ENCODE results near the gene CHI3L1. TPM values are rescaled to one million over a fixed set of nuclear protein-coding genes. Genes with fewer than 3 reads are reported as not detected.

CHI3L1 gene
- total RNA-seq, 1 donor = 3.0 TPM

DNA sequence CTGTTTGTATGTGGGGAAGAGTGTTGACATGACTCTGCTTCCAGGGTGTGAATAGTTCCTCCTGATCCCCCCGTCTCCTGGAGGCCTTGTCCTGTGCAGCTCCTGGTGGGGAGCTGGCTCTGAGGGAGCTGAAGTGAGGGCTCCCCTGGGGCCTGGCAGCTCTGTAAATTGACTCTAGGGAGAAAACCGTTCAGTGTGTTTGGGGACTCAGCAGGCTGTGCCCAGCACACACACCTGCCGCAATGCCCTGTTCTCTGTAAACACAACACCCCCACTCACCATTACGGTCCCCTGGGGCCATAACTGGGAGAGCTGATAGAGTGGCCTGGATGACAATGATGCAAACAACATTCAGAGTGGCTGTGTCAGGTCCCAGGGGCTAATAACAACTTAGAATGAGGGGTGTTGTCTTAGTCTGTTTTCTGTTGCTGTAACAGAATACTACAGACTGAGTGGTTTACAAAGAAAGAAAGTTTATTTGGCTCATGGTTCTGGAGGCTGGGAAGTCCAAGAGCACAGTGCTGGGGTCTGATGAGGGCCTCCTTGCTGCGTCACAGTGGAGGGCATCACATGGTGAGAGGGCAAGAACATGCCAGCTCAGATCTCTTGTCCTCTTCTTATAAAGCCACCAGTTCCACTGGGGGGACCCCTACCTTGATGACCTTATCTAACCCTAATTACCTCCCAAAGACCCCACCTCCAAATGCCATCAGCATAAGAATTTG, 43.7 kb downstream of the CHI3L1 start:
- DNase-seq (ENCODE audit: low read depth) = no peak
- no peak for TF ChIP-seq CTCF (IDR thresholded peaks at IDR 0.05; ENCODE audit: insufficient read depth, low read length)
- H3K4me3 ChIP-seq (ENCODE audit: low read depth, low read length) = no peak overlapping the region

DNA sequence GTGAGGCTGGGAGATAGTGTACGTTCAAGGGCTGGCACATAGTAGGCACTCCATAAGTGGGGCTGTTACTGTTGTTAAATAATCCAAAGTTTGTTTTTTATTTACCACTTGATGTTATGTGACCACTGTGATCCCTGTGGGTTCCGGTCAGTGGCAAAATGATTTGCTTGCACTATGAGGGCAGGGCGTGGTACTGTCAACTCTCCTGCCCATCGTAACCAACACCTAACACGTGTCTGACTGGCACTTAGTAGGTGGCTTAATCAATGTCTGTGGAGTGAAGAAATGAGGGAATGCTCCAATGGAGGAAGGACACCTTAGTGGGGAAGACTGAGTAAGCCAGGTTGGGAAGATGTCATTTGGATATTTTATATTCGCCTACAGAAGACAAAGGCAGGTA, 44.4 kb downstream of the CHI3L1 start:
- DNase-seq (ENCODE audit: low read depth) = no peak
- no peak for TF ChIP-seq CTCF (IDR thresholded peaks at IDR 0.05; ENCODE audit: insufficient read depth, low read length)

DNA sequence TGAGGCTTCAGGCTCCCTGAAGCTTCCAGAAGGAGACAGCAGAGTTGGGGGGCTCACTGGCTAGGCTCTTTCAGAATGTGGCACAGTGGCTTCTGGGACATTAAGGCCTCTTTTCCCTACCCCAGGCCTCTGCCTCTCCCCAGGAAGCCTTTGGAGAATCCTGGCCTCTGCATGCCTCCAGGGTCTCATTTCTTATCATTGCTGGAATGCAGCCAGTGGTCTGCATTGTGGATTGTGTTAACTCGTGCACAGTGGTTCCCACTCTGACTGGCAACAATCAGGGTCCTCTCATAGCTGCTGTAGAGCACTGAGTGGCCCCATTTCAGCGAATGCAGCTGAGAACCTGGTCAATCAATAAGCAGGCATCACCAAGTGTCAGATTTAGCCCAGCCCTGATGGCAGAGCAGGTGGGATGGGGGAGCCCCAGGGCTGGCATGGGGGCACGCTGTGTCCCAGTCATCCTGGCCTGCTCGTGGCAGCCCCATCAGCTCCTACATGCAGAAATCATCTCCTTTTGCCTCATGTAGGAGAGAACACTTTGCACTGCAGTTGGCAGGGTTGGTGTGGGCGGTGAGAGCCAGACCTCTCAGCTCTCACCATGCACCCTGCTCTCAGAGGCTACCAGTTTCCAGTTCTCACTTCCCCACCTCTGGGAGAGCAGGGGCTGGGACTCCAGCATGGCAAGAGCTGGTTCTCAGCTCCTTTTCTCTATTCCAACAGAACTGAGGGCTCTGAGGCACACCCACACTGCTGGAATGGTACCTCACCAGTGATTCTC, 45.6 kb downstream of the CHI3L1 start:
- TF ChIP-seq CTCF (IDR thresholded peaks at IDR 0.05; ENCODE audit: insufficient read depth, low read length) = no peak
- H3K4me3 ChIP-seq (ENCODE audit: low read depth, low read length) = no peak overlapping the region
- DNase-seq (ENCODE audit: low read depth) = no peak

More for the DNA sequence above, 44.4 kb downstream of the CHI3L1 start:
- H3K4me3 ChIP-seq (ENCODE audit: low read depth, low read length) = no peak overlapping the region

- no peak for DNase-seq (ENCODE audit: low read depth)
- TF ChIP-seq CTCF (IDR thresholded peaks at IDR 0.05; ENCODE audit: insufficient read depth, low read length) = no peak
- H3K4me3 ChIP-seq (ENCODE audit: low read depth, low read length) = no peak overlapping the region
Measured at GRCh38 chr1:203139976-203140475, 46.5 kb downstream of the CHI3L1 start.

- no peak overlapping the region for H3K4me3 ChIP-seq (ENCODE audit: low read depth, low read length)
- DNase-seq (ENCODE audit: low read depth) = no peak
- TF ChIP-seq CTCF (IDR thresholded peaks at IDR 0.05; ENCODE audit: insufficient read depth, low read length) = no peak
Measured at GRCh38 chr1:203138066-203138465, 48.4 kb downstream of the CHI3L1 start.

DNA sequence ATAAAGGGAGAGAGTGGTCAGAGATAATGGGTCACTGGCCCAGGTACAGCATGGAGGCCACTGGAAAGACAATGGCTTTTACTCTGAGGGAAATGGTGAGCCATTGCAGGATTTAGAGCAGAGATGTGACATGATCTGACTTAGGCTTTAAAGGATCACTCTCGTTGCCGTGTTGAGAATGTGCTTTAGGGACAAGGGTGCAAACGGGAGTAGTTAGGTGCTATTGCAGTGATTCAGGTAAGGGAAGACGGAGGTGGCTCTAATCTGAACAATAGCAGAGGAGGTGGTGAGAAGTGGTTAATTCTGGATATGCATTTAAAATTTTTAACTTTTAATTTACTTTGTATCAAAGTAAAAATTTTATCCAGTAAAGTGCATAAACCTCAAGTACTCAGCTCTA, 49.2 kb downstream of the CHI3L1 start:
- TF ChIP-seq CTCF (IDR thresholded peaks at IDR 0.05; ENCODE audit: insufficient read depth, low read length) = no peak
- no peak overlapping the region for H3K4me3 ChIP-seq (ENCODE audit: low read depth, low read length)
- DNase-seq (ENCODE audit: low read depth) = no peak
